ENCODE data around the gene ANKLE2. TPM values are rescaled to one million over a fixed set of nuclear protein-coding genes. Genes with fewer than 3 reads are reported as not detected.
"Not testable (repeated sequence)": the region's sequence is repeated elsewhere in the genome, so short reads cannot be mapped to it uniquely, and the experiment has no call there.

Gene ANKLE2
- total and polyA plus RNA-seq, 2 of the 8 experiments (the other 6 are each of a cell fraction or from before 2014, with no cell fraction given), result 41.0 to 64.9 TPM

- H3K27ac ChIP-seq (ENCODE audit: low read depth, low read length); H2BK15ac ChIP-seq (ENCODE audit: low read length); H3K9ac ChIP-seq (replicated peaks in 1 of 4; ENCODE audit: extremely low read depth in 1 of 4, low read depth in 3 of 4, low read length in 3 of 4); FAIRE-seq; H2BK5ac ChIP-seq (ENCODE audit: low read depth, low read length); H3K56ac ChIP-seq (replicated peaks; ENCODE audit: insufficient read length, low read depth, low read length); H3K4me3 ChIP-seq (ENCODE audit: extremely low read depth in 1 of 4, insufficient read depth in 2 of 4, low read depth in 3 of 4, low read length in 4 of 4); H3K4ac ChIP-seq (replicated peaks; ENCODE audit: insufficient read length, low read depth, low read length); H2BK20ac ChIP-seq (ENCODE audit: low read length); H3K79me2 ChIP-seq (ENCODE audit: control insufficient read depth in 1 of 2, insufficient read depth in 2 of 2, low read length in 2 of 2); H3K79me1 ChIP-seq (ENCODE audit: low read depth, low read length); H2BK120ac ChIP-seq (replicated peaks; ENCODE audit: low read depth, low read length); H3K14ac ChIP-seq (ENCODE audit: insufficient read length); H2AK5ac ChIP-seq (ENCODE audit: low read depth, low read length); H2BK12ac ChIP-seq (ENCODE audit: low read depth, low read length); H4K5ac ChIP-seq (ENCODE audit: insufficient read length, low read depth, low read length); H3K4me2 ChIP-seq (ENCODE audit: insufficient read depth in 1 of 2, low read depth in 2 of 2, low read length in 2 of 2); H3K18ac ChIP-seq (ENCODE audit: extremely low read depth, low read length); H4K8ac ChIP-seq (ENCODE audit: extremely low read depth, insufficient read depth, low read length); H4K20me1 ChIP-seq (replicated peaks in 1 of 2; ENCODE audit: control insufficient read depth in 1 of 2, insufficient read depth in 2 of 2, low read length in 2 of 2); H3K23me2 ChIP-seq (ENCODE audit: low read depth, low read length); H3K9me3 ChIP-seq (ENCODE audit: insufficient read depth in 2 of 2, low read depth in 1 of 2, low read length in 1 of 2); H3K4me1 ChIP-seq (replicated peaks in 1 of 4; ENCODE audit: control insufficient read depth in 3 of 4, insufficient read depth in 4 of 4, low read length in 3 of 4); H3K27me3 ChIP-seq (replicated peaks in 1 of 4; ENCODE audit: control insufficient read depth in 3 of 4, extremely low read depth in 1 of 4, insufficient read depth in 3 of 4, low read length in 3 of 4); H3K23ac ChIP-seq (ENCODE audit: insufficient read length); H4K91ac ChIP-seq (replicated peaks; ENCODE audit: insufficient read length, low read length); H2AFZ ChIP-seq (ENCODE audit: low read length); DNase-seq (ENCODE audit: low read depth in 1 of 2, low spot score in 2 of 2): not testable (repeated sequence)
- H3K36me3 ChIP-seq (ENCODE audit: control insufficient read depth in 2 of 4, insufficient read depth in 4 of 4, low read length in 3 of 4), result peaks cover 30 to 54% (median 49%) of the 10 kb centered on the region in 4 experiments
- POLR2A ChIA-PET (ENCODE audit: partially characterized antibody), result interaction anchor here (0.6 to 3.7 kb wide), 10 partner anchors 8 to 105 kb away, joined by 3 to 30 read pairs (median 4); partner anchors contain the start of genes ANKLE2 and PGAM5
- 76% methylated on average over 12 of the region's 12 CpGs; no CpG with 5 or more reads in 1 of the 2 experiments for WGBS, 2 experiments (ENCODE audit: extremely low coverage in 1 of 2, insufficient coverage in 1 of 2, insufficient read length in 1 of 2, insufficient replicate concordance in 2 of 2, low coverage in 1 of 2, low lambda C conversion rate in 2 of 2, missing lambda C conversion rate in 1 of 2)
- CTCF ChIA-PET (ENCODE audit: partially characterized antibody), result interaction anchor here (0.6 to 1.8 kb wide), 7 partner anchors 9 to 362 kb away, joined by 3 to 7 read pairs (median 4); no protein-coding TSS in a partner anchor
Measured at GRCh38 chr12:132776230-132776625, 14.6 kb upstream of the ANKLE2 start.

Measured in H1 (cell line).